Glutamatergic neuron (in vitro differentiated cells): ENCODE measurements around the gene HGF. TPM values are rescaled to one million over a fixed set of nuclear protein-coding genes. Genes with fewer than 3 reads are reported as not detected.
A peak's percentile ranks its signal among the peaks of the same experiment; 100 is the strongest.

Experiments
- DNase-seq: peaks from one replicate; pipeline ENCODE4 v3.0.0; 2022
- H3K27ac Mint-ChIP-seq: one replicate; pipeline ENCODE4 v1.8.0; 2020; ENCODE audit warnings: mild to moderate bottlenecking, mixed read lengths, inconsistent platforms; ENCODE audit not compliant: unreplicated experiment
- H3K27me3 Mint-ChIP-seq: one replicate; pipeline ENCODE4 v1.8.0; 2020; ENCODE audit warnings: mild to moderate bottlenecking, moderate library complexity, mixed read lengths, inconsistent platforms; ENCODE audit not compliant: unreplicated experiment
- H3K36me3 Mint-ChIP-seq: one replicate; pipeline ENCODE4 v1.8.0; 2020; ENCODE audit warnings: mild to moderate bottlenecking, mixed read lengths, inconsistent platforms; ENCODE audit not compliant: unreplicated experiment
- H3K4me1 Mint-ChIP-seq: one replicate; pipeline ENCODE4 v1.8.0; 2020; ENCODE audit warnings: mild to moderate bottlenecking, low read depth, mixed read lengths, inconsistent platforms; ENCODE audit not compliant: unreplicated experiment
- H3K4me3 Mint-ChIP-seq: one replicate; pipeline ENCODE4 v1.8.0; 2020; ENCODE audit warnings: mild to moderate bottlenecking, mixed read lengths, inconsistent platforms; ENCODE audit not compliant: unreplicated experiment
- H3K9me3 Mint-ChIP-seq: one replicate; pipeline ENCODE4 v1.8.0; 2020; ENCODE audit warnings: mild to moderate bottlenecking, moderate library complexity, mixed read lengths, inconsistent platforms; ENCODE audit not compliant: unreplicated experiment
- CTCF ChIP-seq: fragments of 200-600 bp; sonication (generic); IDR thresholded peaks from one replicate; pipeline ENCODE4 v1.5.0; 2021; ENCODE audit not compliant: partially characterized antibody, unreplicated experiment
- total RNA-seq: library from RNA; stranded (reverse); fragmentation: NEBNext Ultra II Directional; extraction: Animal tissue kit (Norgen Biotek cat#: 25700); gene quantifications from one replicate; pipeline ENCODE4 v1.2.1, GENCODE V29; 2021; ENCODE audit not compliant: unreplicated experiment

HGF gene
- total RNA-seq, 1 donor from 2014 or later = not detected

- Mint-ChIP-seq H3K36me3 (no peaks in the 10 kb centered on the region), H3K27me3 (no peaks in the 10 kb centered on the region), H3K9me3 (no peaks in the 10 kb centered on the region), H3K4me3 (no peak overlapping the region), H3K4me1 (peaks cover 13% of the 10 kb centered on the region), H3K27ac (no peak overlapping the region)
- peak; percentile 16 for DNase-seq
- no peak for TF ChIP-seq CTCF
These were observed 53.8 kb downstream of the HGF start for GRCh38 chr7:81715984-81716588.

GRCh38 chr7:81714306-81714705, 55.5 kb downstream of the HGF start:
- Mint-ChIP-seq H3K4me1 (peaks cover 13% of the 10 kb centered on the region), H3K9me3 (no peaks in the 10 kb centered on the region), H3K27me3 (no peaks in the 10 kb centered on the region), H3K4me3 (no peak overlapping the region), H3K36me3 (no peaks in the 10 kb centered on the region), H3K27ac (no peak overlapping the region)
- no peak for DNase-seq
- TF ChIP-seq CTCF = no peak

- Mint-ChIP-seq H3K9me3 (no peaks in the 10 kb centered on the region), H3K36me3 (no peaks in the 10 kb centered on the region), H3K4me1 (peaks cover 6% of the 10 kb centered on the region), H3K27me3 (no peaks in the 10 kb centered on the region), H3K27ac (no peak overlapping the region), H3K4me3 (no peak overlapping the region)
- no peak for TF ChIP-seq CTCF
- no peak for DNase-seq
These were observed 59.1 kb downstream of the HGF start for GRCh38 chr7:81710751-81711150.

GRCh38 chr7:81709836-81710235, 60.0 kb downstream of the HGF start:
- Mint-ChIP-seq H3K27ac (no peak overlapping the region), H3K9me3 (no peaks in the 10 kb centered on the region)
- TF ChIP-seq CTCF = no peak

GRCh38 chr7:81707966-81708365, 61.9 kb downstream of the HGF start:
- H3K4me3 Mint-ChIP-seq = no peak overlapping the region
- H3K36me3 Mint-ChIP-seq = no peaks in the 10 kb centered on the region
- no peak for DNase-seq
- H3K9me3 Mint-ChIP-seq = no peaks in the 10 kb centered on the region
- H3K4me1 Mint-ChIP-seq = peaks cover 6% of the 10 kb centered on the region
- H3K27ac Mint-ChIP-seq = no peak overlapping the region
- no peak for TF ChIP-seq CTCF
- H3K27me3 Mint-ChIP-seq = no peaks in the 10 kb centered on the region

More at GRCh38 chr7:81709836-81710235, 60.0 kb downstream of the HGF start:
- Mint-ChIP-seq H3K36me3 (no peaks in the 10 kb centered on the region), H3K27me3 (no peaks in the 10 kb centered on the region), H3K4me1 (peaks cover 6% of the 10 kb centered on the region), H3K4me3 (no peak overlapping the region)
- no peak for DNase-seq
